ENCODE data around the gene MTMR4. TPM values are rescaled to one million over a fixed set of nuclear protein-coding genes. Genes with fewer than 3 reads are reported as not detected.

The MTMR4 gene
- polyA plus RNA-seq, 1 of the 3 experiments (the other 2 are of a cell fraction): 23.3 TPM

DNA sequence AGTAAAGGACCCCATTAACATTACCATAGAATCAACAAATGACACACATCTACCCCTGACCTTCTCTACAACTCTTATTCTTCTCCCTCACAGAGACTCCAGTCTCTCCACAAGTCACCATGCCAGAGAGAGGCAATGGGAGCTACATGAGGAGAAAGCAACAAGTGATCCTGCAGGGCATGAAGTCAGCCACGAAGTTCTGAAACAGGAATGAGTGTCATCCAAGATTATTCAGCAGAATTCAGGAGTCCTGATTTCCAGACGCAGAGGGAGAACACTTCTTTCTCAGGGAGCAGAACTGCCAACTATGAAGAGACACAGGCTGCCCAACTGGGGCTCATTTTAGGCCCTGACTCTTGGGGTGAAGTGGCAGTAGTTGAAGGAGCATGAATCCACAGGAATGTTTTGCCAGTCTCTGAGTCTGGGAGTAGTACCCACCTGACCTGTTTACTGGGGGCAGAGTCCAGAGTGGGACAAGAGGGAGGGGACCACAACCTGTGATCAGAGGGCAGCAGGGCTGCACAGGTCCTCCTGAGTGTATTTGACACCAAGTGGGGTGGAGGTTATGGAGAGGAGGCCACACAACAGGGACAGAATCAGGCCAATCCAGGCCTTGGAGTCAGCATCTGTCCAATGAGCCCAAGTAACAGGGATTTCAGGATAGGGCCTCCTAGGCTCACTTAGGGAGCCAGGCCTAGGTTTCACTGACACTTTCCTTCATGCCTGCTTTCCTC, 2.4 kb upstream of the MTMR4 start:
- TF ChIP-seq EZH2phosphoT487 (IDR thresholded peaks at IDR 0.05; ENCODE audit: borderline replicate concordance, low read depth) (no peak), YY1 (IDR thresholded peaks at IDR 0.05; ENCODE audit: low read depth) (no peak), RAD21 (IDR thresholded peaks at IDR 0.05; ENCODE audit: low read length) (no peak), SMC3 (IDR thresholded peaks at IDR 0.05; ENCODE audit: low read depth, low read length) (no peak), TEAD4 (IDR thresholded peaks at IDR 0.05; ENCODE audit: borderline replicate concordance, insufficient read depth) (no peak), FOXM1 (IDR thresholded peaks at IDR 0.05; ENCODE audit: low read depth) (no peak)
- TF ChIP-seq, protein P1, sequence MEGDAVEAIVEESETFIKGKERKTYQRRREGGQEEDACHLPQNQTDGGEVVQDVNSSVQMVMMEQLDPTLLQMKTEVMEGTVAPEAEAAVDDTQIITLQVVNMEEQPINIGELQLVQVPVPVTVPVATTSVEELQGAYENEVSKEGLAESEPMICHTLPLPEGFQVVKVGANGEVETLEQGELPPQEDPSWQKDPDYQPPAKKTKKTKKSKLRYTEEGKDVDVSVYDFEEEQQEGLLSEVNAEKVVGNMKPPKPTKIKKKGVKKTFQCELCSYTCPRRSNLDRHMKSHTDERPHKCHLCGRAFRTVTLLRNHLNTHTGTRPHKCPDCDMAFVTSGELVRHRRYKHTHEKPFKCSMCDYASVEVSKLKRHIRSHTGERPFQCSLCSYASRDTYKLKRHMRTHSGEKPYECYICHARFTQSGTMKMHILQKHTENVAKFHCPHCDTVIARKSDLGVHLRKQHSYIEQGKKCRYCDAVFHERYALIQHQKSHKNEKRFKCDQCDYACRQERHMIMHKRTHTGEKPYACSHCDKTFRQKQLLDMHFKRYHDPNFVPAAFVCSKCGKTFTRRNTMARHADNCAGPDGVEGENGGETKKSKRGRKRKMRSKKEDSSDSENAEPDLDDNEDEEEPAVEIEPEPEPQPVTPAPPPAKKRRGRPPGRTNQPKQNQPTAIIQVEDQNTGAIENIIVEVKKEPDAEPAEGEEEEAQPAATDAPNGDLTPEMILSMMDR (IDR thresholded peaks at IDR 0.05): no peak
- TF ChIP-seq, protein P2, sequence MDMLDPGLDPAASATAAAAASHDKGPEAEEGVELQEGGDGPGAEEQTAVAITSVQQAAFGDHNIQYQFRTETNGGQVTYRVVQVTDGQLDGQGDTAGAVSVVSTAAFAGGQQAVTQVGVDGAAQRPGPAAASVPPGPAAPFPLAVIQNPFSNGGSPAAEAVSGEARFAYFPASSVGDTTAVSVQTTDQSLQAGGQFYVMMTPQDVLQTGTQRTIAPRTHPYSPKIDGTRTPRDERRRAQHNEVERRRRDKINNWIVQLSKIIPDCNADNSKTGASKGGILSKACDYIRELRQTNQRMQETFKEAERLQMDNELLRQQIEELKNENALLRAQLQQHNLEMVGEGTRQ (IDR thresholded peaks at IDR 0.05; ENCODE audit: borderline replicate concordance, low read depth, low read length): no peak
- WGBS (ENCODE audit: low lambda C conversion rate): 15% methylated on average over 2 of the region's 2 CpGs
- Histone ChIP-seq H3K27me3 (ENCODE audit: insufficient read depth) (no peaks in the 10 kb centered on the region), H2AFZ (ENCODE audit: low read depth) (peak overlapping the region; percentile 84; the same call in 1 of the 2 replicates), H3F3A (replicated peaks; ENCODE audit: insufficient read depth) (peaks cover 27% of the 10 kb centered on the region), H3K4me2 (peak overlapping the region; percentile 96), H3K27ac (ENCODE audit: low read depth in 2 of 2, low read length in 1 of 2) (peak overlapping the region; percentile 69 to 91), H3K9me2 (no peaks in the 10 kb centered on the region), H3K79me2 (ENCODE audit: insufficient read depth) (peaks cover 19% of the 10 kb centered on the region), H3K4me3 (ENCODE audit: low read depth in 2 of 2, low read length in 1 of 2) (peak overlapping the region; percentile 80 to 87), H3K9ac (peak overlapping the region; percentile 71), H3K4me1 (ENCODE audit: control insufficient read depth in 1 of 2, insufficient read depth in 2 of 2, low read depth in 1 of 2, low read length in 1 of 2) (peaks cover 7 to 31% of the 10 kb centered on the region in 2 experiments; a peak in 2 of 4 replicates), H4K20me1 (ENCODE audit: insufficient read depth) (no peaks in the 10 kb centered on the region; the same call in 1 of the 2 replicates), H3K9me3 (no peaks in the 10 kb centered on the region), H3K36me3 (replicated peaks in 1 of 2; ENCODE audit: control insufficient read depth in 1 of 2, insufficient read depth in 2 of 2, low read length in 1 of 2) (peaks cover 2 to 16% of the 10 kb centered on the region in 2 experiments)
- ChIA-PET CTCF (interaction anchor here (1.1 to 6.4 kb wide), 4 partner anchors 15 to 488 kb away, joined by 3 to 112 read pairs (median 32); no protein-coding TSS in a partner anchor), POLR2A (interaction anchor here (0.6 to 2.8 kb wide), 4 partner anchors 69 to 482 kb away, joined by 3 to 72 read pairs (median 6); partner anchors contain the start of genes RAD51C and TEX14)
- DNase-seq: no peak

DNA sequence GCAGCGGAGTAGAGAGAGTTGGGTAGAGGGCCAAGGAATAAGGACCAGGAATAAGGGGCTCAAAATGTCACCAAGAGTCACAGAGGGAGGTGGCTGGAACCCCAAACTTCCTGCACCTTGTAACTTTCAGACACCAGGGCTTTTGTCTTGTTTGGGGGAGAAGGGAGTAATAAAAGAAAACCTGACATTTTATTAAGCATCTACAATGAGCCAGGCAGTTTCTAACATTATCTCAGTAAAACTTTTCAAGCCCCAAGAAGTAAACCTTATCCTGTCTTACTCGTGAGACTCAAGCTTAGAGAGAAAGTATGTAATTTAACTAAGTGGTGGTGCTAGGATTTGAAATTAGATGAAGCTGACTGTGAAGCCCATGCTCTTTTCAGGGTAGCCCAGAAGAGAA, 848 bp upstream of the MTMR4 start:
- peak overlapping the region; percentile 92 for H3K4me2 ChIP-seq
- no peak for DNase-seq
- H3K27ac ChIP-seq (ENCODE audit: low read depth in 2 of 2, low read length in 1 of 2): no peak overlapping the region
- no peaks in the 10 kb centered on the region; the same call in 1 of the 2 replicates for H4K20me1 ChIP-seq (ENCODE audit: insufficient read depth)
- H3K79me2 ChIP-seq (ENCODE audit: insufficient read depth): peaks cover 19% of the 10 kb centered on the region
- no peak overlapping the region for H2AFZ ChIP-seq (ENCODE audit: low read depth)
- H3K9me3 ChIP-seq: no peaks in the 10 kb centered on the region
- H3K4me3 ChIP-seq (ENCODE audit: low read depth in 2 of 2, low read length in 1 of 2): no peak overlapping the region
- ChIA-PET CTCF (interaction anchor here (0.7 to 3.6 kb wide), 8 partner anchors 11 to 490 kb away, joined by 3 to 12 read pairs (median 3); no protein-coding TSS in a partner anchor), POLR2A (interaction anchor here (0.9 to 2.8 kb wide), 8 partner anchors 10 to 665 kb away, joined by 3 to 13 read pairs (median 6); partner anchors contain the start of genes MRPS23, RAD51C, SUPT4H1 and TEX14)
- 93% methylated on average over 2 of the region's 2 CpGs for WGBS (ENCODE audit: low lambda C conversion rate)
- no peaks in the 10 kb centered on the region for H3K27me3 ChIP-seq (ENCODE audit: insufficient read depth)
- H3F3A ChIP-seq (replicated peaks; ENCODE audit: insufficient read depth): peaks cover 27% of the 10 kb centered on the region
- peaks cover 18 to 30% of the 10 kb centered on the region in 2 experiments for H3K36me3 ChIP-seq (replicated peaks in 1 of 2; ENCODE audit: control insufficient read depth in 1 of 2, insufficient read depth in 2 of 2, low read length in 1 of 2)
- peaks cover 7 to 31% of the 10 kb centered on the region in 2 experiments; a peak in 2 of 4 replicates for H3K4me1 ChIP-seq (ENCODE audit: control insufficient read depth in 1 of 2, insufficient read depth in 2 of 2, low read depth in 1 of 2, low read length in 1 of 2)
- H3K9me2 ChIP-seq: no peaks in the 10 kb centered on the region
- no peak overlapping the region for H3K9ac ChIP-seq
- no peak for TF ChIP-seq RXRA (IDR thresholded peaks at IDR 0.05; ENCODE audit: borderline replicate concordance, low read depth)
- no peak for TF ChIP-seq ELF1 (IDR thresholded peaks at IDR 0.05)
- no peak for TF ChIP-seq YY1 (IDR thresholded peaks at IDR 0.05; ENCODE audit: low read depth)
- no peak for TF ChIP-seq MXI1 (IDR thresholded peaks at IDR 0.05; ENCODE audit: low read depth, low read length)
- TF ChIP-seq, protein P1 (IDR thresholded peaks at IDR 0.05): no peak
- TF ChIP-seq, protein P3, sequence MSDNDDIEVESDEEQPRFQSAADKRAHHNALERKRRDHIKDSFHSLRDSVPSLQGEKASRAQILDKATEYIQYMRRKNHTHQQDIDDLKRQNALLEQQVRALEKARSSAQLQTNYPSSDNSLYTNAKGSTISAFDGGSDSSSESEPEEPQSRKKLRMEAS (IDR thresholded peaks at IDR 0.05; ENCODE audit: low read depth): no peak
- no peak for TF ChIP-seq SMC3 (IDR thresholded peaks at IDR 0.05; ENCODE audit: low read depth, low read length)
- TF ChIP-seq RFX5 (IDR thresholded peaks at IDR 0.05; ENCODE audit: low read length): no peak
- TF ChIP-seq, protein P2 (IDR thresholded peaks at IDR 0.05; ENCODE audit: borderline replicate concordance, low read depth, low read length): no peak
- TF ChIP-seq, protein P4, sequence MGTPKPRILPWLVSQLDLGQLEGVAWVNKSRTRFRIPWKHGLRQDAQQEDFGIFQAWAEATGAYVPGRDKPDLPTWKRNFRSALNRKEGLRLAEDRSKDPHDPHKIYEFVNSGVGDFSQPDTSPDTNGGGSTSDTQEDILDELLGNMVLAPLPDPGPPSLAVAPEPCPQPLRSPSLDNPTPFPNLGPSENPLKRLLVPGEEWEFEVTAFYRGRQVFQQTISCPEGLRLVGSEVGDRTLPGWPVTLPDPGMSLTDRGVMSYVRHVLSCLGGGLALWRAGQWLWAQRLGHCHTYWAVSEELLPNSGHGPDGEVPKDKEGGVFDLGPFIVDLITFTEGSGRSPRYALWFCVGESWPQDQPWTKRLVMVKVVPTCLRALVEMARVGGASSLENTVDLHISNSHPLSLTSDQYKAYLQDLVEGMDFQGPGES (IDR thresholded peaks at IDR 0.05; ENCODE audit: low read depth, low read length): no peak
- TF ChIP-seq POLR2AphosphoS5 (IDR thresholded peaks at IDR 0.05; ENCODE audit: low read depth, low read length): no peak
